GM19452 (cell line): ENCODE measurements around the gene CDHR3.
"Not testable (repeated sequence)": the region's sequence is repeated elsewhere in the genome, so short reads cannot be mapped to it uniquely, and the experiment has no call there.

Experiments
- ATAC-seq: cut with Tn5 transposase; IDR thresholded peaks from one replicate; pipeline ENCODE4 v1.9.1; 2021; ENCODE audit not compliant: unreplicated experiment

CDHR3 gene

DNA sequence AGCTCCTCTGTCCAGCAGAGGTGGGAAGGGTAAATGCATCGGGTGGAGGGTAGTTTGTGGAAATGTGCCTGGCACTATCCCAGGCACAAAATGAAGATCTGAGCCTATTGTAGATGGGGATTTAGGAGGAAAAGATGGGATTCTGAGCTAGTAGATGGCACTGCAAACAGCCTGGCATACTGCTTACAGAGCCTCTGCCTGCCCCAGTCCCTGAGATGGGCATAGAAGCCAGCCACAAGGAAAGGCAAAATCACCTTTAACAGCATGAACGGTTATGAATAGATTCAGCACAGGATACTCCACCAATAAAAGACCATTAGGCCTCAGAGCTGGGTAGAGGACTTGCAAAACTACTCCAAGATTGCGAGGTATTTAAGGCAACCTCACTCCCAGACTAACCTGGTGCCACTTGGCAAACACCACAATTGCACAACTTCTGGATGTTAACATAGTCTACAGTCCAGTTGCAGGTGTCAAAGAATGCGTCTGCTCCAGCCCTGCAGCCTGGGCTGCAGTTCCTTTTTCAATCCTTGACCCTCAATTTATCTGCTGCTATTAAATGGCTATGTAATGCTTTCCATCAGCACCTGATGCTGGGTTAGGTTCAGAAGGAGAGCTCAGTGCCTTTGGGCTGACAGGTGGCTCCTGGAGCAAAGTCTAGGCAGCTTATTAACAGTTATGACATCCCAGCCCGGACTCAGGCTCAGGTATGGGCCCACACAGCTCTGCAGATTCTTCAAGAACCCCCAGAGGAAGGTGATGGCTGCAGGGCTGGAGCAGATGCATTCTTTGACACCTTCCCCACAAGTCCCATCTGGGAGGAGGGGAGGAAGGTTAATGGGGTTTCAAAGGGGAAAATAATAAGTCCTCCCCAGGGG, 34.0 kb downstream of the CDHR3 start:
- no peak for ATAC-seq

- no peak for ATAC-seq
Observed at GRCh38 chr7:105999256-105999655, 36.2 kb downstream of the CDHR3 start.

DNA sequence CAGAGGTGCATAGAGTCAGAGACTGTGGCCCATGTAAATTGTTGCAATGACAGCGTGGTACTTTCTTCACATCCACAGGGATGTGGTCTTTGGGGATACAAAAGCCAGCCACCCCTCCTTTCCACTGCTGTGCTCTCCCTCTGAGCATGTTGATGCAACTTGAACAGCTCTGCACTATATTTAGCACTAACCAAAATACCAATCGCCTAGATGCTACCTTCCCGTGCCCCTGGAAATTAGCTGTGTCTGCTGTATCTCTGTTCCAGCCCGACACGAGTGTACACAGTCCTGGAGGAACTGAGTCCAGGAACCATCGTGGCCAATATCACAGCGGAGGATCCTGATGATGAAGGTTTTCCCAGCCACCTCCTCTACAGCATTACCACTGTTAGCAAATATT, 38.1 kb downstream of the CDHR3 start:
- ATAC-seq = no peak

GRCh38 chr7:106001886-106002285, 38.8 kb downstream of the CDHR3 start:
- ATAC-seq = no peak

- ATAC-seq = no peak
Observed at GRCh38 chr7:106003525-106004064, 40.5 kb downstream of the CDHR3 start.

- ATAC-seq = no peak
Observed at GRCh38 chr7:106006906-106007305, 43.8 kb downstream of the CDHR3 start.

- ATAC-seq = not testable (repeated sequence)
Observed at GRCh38 chr7:106007796-106008195, 44.7 kb downstream of the CDHR3 start.

GRCh38 chr7:106009503-106010226, 46.6 kb downstream of the CDHR3 start:
- ATAC-seq = peak; percentile 67

- no peak for ATAC-seq
Observed at GRCh38 chr7:106010331-106010730, 47.3 kb downstream of the CDHR3 start.

DNA sequence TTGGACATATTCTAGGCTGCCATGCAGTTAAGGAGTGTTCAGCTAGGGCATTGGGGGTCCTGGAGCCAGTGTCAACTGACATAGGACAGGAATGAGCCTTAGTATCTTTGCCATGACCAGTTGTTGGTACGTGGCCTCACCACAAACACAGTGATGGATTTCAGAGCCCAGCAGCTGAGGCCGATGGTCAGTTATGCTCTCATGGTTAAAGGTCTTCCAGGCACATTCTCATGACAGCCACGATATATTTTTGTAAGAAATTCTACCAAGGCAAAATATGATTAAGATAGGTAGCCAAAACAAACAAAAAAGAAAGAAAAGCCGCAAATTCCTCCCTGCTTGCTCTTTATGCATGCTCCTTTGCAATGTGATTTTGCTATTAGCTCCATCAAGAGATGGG, 47.8 kb downstream of the CDHR3 start:
- no peak for ATAC-seq

GRCh38 chr7:106012184-106012583, 49.1 kb downstream of the CDHR3 start:
- ATAC-seq = no peak

GRCh38 chr7:106012935-106013439, 49.9 kb downstream of the CDHR3 start:
- ATAC-seq = no peak

DNA sequence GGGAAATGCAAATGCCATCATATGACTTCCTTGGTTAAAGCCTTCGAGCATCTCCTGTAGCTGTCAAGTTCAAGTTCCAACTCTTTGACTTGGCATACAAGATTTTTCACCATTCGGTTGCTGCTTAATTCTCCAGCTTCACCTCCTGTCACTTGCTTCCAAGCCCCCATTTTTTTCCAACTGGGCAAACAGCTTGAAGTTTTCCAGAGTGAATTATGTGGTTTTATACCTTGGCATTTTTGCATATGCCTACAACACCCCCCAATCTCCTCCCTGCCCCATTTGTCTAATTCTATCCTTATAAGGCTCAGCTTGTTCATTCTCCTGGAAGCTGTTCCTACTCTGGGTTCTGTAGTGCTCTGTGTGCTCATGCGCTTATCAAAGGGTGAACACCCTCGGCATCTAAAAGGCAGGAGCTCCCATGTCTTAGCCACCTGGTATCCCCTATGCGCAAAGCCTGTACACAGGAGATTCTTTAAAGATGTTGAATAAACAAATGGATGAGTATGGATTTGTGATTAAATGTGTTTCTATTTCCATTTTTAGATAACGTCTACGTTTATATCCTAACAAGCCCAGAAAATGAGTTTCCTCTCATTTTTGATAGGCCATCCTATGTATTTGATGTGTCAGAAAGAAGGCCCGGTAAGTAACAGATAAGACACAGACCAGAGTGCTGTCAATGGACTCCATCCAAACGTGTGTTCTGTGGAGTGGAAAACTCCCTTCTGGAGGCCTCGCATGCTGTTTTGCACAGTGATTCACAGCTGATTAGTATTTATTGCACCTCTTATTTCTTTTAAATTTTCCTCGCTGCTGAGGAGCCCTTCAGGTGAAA, 52.5 kb downstream of the CDHR3 start:
- ATAC-seq = no peak

- no peak for ATAC-seq
Observed at GRCh38 chr7:106016331-106016730, 53.3 kb downstream of the CDHR3 start.

DNA sequence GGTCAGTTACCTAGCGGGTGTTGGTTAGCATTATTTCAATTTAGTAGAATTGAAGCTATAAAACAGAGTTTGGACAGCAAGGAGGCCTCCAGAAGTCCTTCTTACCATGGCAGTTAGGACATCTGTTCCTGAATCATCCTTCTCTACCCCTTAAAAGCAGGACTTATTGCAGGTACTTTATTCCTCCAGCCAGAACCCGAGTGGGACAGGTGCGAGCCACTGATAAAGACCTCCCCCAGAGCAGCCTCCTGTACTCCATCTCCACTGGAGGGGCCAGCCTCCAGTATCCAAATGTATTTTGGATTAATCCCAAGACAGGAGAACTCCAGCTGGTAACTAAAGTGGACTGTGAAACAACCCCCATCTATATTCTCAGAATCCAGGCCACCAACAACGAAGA, 54.6 kb downstream of the CDHR3 start:
- ATAC-seq = no peak

- no peak for ATAC-seq
Observed at GRCh38 chr7:106018566-106019469, 55.8 kb downstream of the CDHR3 start.

- no peak for ATAC-seq
Observed at GRCh38 chr7:106019470-106019820, 56.4 kb downstream of the CDHR3 start.

DNA sequence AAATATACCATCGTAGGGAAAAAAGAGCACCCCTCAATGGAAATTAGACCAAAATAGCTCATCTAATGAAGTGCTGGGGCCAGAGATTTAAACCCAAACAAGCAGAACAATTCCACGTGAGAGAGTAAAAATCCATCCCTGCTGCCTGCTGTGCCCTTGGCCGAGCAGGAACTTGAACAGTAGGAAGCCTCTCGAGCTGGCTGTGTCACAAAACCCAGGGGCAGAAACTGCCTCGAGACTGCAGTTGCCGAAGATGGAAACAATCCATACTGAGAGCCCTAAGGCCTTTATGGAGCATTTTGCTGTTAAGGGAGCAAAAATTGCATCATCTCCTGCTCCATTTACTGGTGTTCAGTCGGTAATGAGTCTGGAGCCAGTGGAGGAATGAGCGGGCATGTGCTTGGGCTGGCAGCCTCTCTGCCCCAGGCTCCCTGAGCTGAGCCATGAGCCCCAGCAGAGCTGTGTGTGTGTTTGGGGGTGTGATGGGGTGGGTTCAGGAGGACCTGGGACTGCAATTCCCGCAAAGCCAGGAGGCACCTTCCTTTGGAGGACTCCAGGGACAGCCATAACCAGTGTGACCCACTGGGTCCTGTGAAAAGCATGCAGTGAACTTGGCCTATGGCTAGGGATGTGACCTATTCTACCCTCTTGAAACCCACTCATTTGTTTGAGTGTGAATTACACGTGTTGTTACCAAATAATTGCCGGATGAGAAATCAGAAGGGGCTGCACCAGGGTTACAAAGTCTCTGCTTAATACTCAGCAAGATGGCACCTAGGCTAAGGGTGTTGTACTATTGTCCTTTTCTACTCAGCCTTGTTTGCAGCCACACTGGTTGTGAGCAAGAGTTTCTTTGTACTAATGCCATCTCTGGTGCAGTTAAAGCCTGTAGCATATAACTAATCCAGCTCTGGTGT, 58.3 kb downstream of the CDHR3 start:
- ATAC-seq = no peak
